Psoas muscle (tissue), 8 donors: ENCODE results near the gene PON3. TPM values are rescaled to one million over a fixed set of nuclear protein-coding genes. Genes with fewer than 3 reads are reported as not detected.

ENCODE experiments used
- ATAC-seq, 4 donors: fragments of 200-7000 bp; cut with Tn5 transposase; one replicate each; pipeline ENCODE4 v1.9.1; 2020; ENCODE audit warnings: moderate library complexity in 3 of 4, mild to moderate bottlenecking in 2 of 4
- DNase-seq, 2 donors: peaks; one replicate each; pipeline ENCODE4 v3.0.0-alpha.2; 2020
- H3K27ac ChIP-seq: fragments of 200-600 bp; one replicate; pipeline ENCODE4 v1.8.0; 2022
- H3K27me3 ChIP-seq, 3 donors: fragments of 200-600 bp in 1 of 3; one replicate each; pipeline versions ENCODE4 v1.6.1 to v1.8.0; 2013 to 2022; ENCODE audit warnings: low read length in 2 of 3, mild to moderate bottlenecking in 2 of 3, moderate library complexity in 1 of 3; ENCODE audit not compliant: insufficient read depth in 3 of 3
- H3K36me3 ChIP-seq, 2 donors: fragments of 200-600 bp in 1 of 2; one replicate each; pipeline versions ENCODE4 v1.6.1 to v1.8.0; 2013 to 2022; ENCODE audit warnings: low read depth in 1 of 2, mild to moderate bottlenecking in 1 of 2, moderate library complexity in 1 of 2; ENCODE audit not compliant: insufficient read depth in 1 of 2
- H3K4me1 ChIP-seq: fragments of 200-600 bp; one replicate; pipeline ENCODE4 v1.8.0; 2022
- H3K4me3 ChIP-seq: fragments of 200-600 bp; one replicate; pipeline ENCODE4 v1.8.0; 2022; ENCODE audit warnings: mild to moderate bottlenecking
- H3K9me3 ChIP-seq: fragments of 200-600 bp; one replicate; pipeline ENCODE4 v1.8.0; 2022
- CTCF ChIP-seq: fragments of 200-600 bp; IDR thresholded peaks from one replicate; pipeline ENCODE4 v1.8.0; 2022; ENCODE audit warnings: antibody characterized with exemption
- WGBS, 3 donors: extraction: QIAGEN DNeasy Blood & Tissue Kit; methylation state at CpG; one replicate each; pipeline versions ENCODE4 v1.1.6 to v1.1.7; 2013; 5-methylcytosine and 5-hydroxymethylcytosine counted together
- intact Hi-C, 2 donors: fragments of 100-400 bp; cut with DNase I; formaldehyde crosslinking; loops; one replicate each; pipeline versions ENCODE4 v1.11.0 to v1.14.2; 2022
- polyA plus RNA-seq, 3 donors: library from polyadenylated mRNA; stranded (reverse); fragments of 200-250 nt; gene quantifications; one replicate each; pipeline ENCODE4 v1.2.3, GENCODE V29; 2013
- total RNA-seq, 4 donors: library from RNA; stranded (reverse); fragmentation: NEBNext Ultra II Directional in 2 of 4; extraction: Animal tissue kit (Norgen Biotek cat#: 25700) in 2 of 4; gene quantifications; one replicate each; pipeline versions ENCODE4 v1.2.1 to v1.2.4, GENCODE V29; 2021 to 2023
- donor health status: healthy with polysubstance abuse.
- donor health status: DM: no; HTN: no; CAD: no; lungs with moderate emphysema.
- donor health status: Bipolar disorder and iron deficiency.
- donor health status: healthy.
- donor health status: DM: yes; HTN: yes; CAD: no.
- donor health status: DM: no; HTN: no; CAD: no.
- donor health status: DM: no; HTN: no; CAD: no.
- donor health status: DM: yes; HTN: yes; CAD: no.

The PON3 gene
- total and polyA plus RNA-seq, 7 donors, result 0.30 to 0.50 (median 0.46) TPM; not detected in 1

- H3K27ac ChIP-seq, result no peak overlapping the region
- DNase-seq, result no peak
- peaks cover 3% of the 10 kb centered on the region for H3K4me1 ChIP-seq
- intact Hi-C loops, result no loop called here
- no peak for TF ChIP-seq CTCF
- H3K36me3 ChIP-seq, result no peaks in the 10 kb centered on the region
- ATAC-seq, result no peak
- H3K4me3 ChIP-seq, result no peak overlapping the region
- H3K9me3 ChIP-seq, result no peaks in the 10 kb centered on the region
- H3K27me3 ChIP-seq, result no peaks in the 10 kb centered on the region
Measured at GRCh38 chr7:95334447-95334846, 61.7 kb downstream of the PON3 start.

DNA sequence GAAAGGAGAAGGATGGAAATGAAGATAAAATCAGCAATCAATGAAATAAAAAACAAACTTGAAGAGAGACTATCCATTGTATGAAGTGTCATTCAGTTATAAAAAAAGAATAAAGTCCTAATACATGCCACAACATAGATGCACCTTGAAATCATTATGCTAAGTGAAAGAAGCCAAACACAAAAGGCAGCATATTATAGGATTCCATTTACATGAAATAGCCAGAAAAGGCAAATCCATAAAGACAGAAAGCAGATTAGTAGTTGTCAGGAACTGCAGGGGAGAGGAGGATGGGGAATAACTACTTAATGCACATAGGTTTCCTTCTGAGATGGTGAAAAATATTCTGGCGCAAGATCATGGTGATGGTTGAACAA is 65.2 kb downstream of the PON3 start:
- Histone ChIP-seq H3K36me3 (no peaks in the 10 kb centered on the region), H3K9me3 (no peaks in the 10 kb centered on the region), H3K4me1 (peaks cover 3% of the 10 kb centered on the region), H3K4me3 (peak overlapping the region; percentile 53), H3K27me3 (no peaks in the 10 kb centered on the region), H3K27ac (no peak overlapping the region)
- ATAC-seq, result no peak
- WGBS, 3 donors, result 85 to 97% (median 93%) methylated on average over 1 of the region's 1 CpG
- TF ChIP-seq CTCF, result no peak
- no peak for DNase-seq
- intact Hi-C loops, result no loop called here

DNA sequence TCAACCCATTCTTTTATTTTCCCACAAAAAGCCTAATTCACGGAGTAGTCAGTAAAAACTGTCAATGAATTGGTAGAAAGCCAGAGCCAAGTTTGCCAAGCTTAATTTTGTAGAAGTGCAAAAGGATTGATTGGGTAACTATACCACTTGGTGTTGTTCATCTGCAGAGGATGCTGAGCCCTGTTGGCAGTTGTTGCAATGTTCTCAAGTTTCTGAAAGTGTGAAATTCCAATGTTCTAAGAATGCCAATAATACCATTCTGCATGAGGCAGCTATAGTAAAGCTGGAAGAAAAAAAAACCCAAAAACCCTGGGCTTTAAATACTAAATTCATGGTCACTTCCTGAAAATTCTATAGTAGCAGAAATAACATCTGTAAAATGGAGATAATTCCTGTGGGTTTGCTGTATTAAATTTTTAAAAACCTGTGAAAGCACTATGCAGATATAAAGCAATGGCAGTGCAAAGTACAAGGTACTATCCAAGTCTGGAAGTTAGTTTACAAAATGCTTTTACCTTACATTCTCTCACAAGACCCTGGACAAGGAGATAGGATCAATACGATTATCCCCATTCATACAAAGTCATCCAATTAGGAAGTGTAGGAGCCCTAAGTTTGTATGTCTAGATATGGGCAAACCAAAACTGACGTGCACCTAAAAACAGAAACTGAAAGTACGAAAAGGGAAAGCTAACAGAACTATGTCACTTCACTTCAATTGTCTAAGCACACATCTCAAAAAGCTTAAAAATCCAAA is 65.8 kb downstream of the PON3 start:
- Histone ChIP-seq H3K27me3 (no peaks in the 10 kb centered on the region), H3K36me3 (no peaks in the 10 kb centered on the region), H3K27ac (no peak overlapping the region), H3K4me3 (peak overlapping the region; percentile 53), H3K9me3 (no peaks in the 10 kb centered on the region), H3K4me1 (peaks cover 3% of the 10 kb centered on the region)
- no peak for ATAC-seq
- 6 to 27% (median 11%) methylated on average over 4 of the region's 4 CpGs for WGBS, 3 donors
- no peak for DNase-seq
- TF ChIP-seq CTCF, result no peak
- intact Hi-C loops, result no loop called here

- Histone ChIP-seq H3K4me1 (peaks cover 3% of the 10 kb centered on the region), H3K27me3 (peaks cover 0 to 3% (median 2%) of the 10 kb centered on the region in 3 donors), H3K27ac (no peak overlapping the region), H3K4me3 (no peak overlapping the region), H3K36me3 (no peaks in the 10 kb centered on the region), H3K9me3 (no peaks in the 10 kb centered on the region)
- DNase-seq (no peak), ATAC-seq (no peak)
- intact Hi-C loops, result no loop called here
- TF ChIP-seq CTCF, result no peak
- WGBS, 3 donors, result 55 to 66% (median 58%) methylated on average over 3 of the region's 3 CpGs
Measured at GRCh38 chr7:95327356-95327755, 68.8 kb downstream of the PON3 start.

DNA sequence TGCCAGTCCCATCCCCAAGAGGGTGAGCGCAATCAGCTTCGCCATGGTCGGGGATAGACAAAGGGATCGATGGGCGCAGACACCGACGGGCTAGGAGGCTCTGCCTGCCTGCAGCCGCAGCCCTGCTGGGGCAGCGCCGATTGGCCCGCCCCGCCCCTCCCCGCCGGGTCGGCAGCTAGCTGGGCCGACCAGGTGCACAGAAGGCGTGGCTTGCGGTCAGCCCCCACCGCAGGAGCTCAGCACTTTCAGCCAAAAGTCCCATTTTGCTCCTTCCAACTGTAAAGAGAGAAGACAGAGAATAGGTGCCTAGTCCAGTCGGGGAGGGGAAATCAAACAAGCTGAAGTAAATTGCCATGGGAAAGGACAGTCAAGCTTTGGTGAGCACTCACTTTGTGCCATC is 71.7 kb downstream of the PON3 start, which contains the start of gene PON1:
PON1 (minus strand) TSS at position 102 of the 400 bp plus-strand sequence; CDS start at position 45, 57 bp downstream.
- ATAC-seq (no peak), DNase-seq (no peak)
- Histone ChIP-seq H3K27me3 (peaks cover 0 to 3% (median 2%) of the 10 kb centered on the region in 3 donors), H3K4me3 (no peak within 1 kb of the TSS), H3K9me3 (no peaks in the 10 kb centered on the region), H3K27ac (no peak within 1 kb of the TSS), H3K36me3 (no peaks in the 10 kb centered on the region), H3K4me1 (no peaks in the 10 kb centered on the region)
- WGBS, 3 donors, result 45 to 64% (median 63%) methylated on average over 19 to 20 of the region's 20 CpGs
- intact Hi-C loops, result no loop called here
- no peak for TF ChIP-seq CTCF
